Peyer's patch (tissue), 4 donors: ENCODE results near the gene PLAC8.

Experiments
- POLR2A ChIP-seq, 2 donors: fragments of 450-650 bp; IDR thresholded peaks; one replicate each; pipeline ENCODE4 v1.5.1; 2017; ENCODE audit warnings: antibody characterized with exemption in 2 of 2, mild to moderate bottlenecking in 2 of 2, moderate library complexity in 2 of 2
- TF ChIP-seq, protein P1 (sequence below), 6 experiments: fragments of 450-650 bp in 4 of 6; fragments of 200-600 bp in 2 of 6; sonication (generic) in 1 of 6; IDR thresholded peaks; one replicate each; pipeline ENCODE4 v1.5.1; 2017 to 2019; ENCODE audit warnings: antibody characterized with exemption in 6 of 6, mild to moderate bottlenecking in 3 of 6, moderate library complexity in 1 of 6

DNA sequence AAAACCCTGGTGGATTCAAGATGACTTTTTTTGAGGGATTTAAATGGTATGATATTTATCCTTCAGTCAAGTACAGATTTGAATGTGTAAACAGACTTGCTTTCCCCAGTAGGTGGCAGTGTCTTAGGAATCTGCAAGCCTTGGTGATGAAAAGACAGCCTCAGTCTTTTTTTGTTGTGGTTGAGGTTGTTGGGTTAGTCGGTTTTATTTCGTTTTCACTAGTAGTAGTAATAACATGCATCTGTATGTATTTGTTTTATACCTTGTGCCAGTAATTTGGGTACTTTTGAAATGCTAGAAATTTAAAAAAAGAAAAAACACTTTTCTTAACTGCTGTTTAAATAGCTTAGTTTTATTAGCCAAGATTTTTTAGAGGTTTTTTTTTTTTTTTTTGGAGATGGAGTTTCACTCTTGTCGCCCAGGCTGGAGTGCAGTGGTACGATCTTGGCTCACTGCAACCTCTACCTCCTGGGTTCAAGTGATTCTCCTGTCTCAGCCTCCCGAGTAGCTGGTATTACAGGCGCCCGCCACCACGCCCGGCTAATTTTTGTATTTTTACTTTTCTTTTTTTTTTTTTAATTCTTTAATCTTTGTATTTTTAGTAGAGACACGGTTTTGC is 40.3 kb downstream of the PLAC8 start:
- TF ChIP-seq, protein P1, sequence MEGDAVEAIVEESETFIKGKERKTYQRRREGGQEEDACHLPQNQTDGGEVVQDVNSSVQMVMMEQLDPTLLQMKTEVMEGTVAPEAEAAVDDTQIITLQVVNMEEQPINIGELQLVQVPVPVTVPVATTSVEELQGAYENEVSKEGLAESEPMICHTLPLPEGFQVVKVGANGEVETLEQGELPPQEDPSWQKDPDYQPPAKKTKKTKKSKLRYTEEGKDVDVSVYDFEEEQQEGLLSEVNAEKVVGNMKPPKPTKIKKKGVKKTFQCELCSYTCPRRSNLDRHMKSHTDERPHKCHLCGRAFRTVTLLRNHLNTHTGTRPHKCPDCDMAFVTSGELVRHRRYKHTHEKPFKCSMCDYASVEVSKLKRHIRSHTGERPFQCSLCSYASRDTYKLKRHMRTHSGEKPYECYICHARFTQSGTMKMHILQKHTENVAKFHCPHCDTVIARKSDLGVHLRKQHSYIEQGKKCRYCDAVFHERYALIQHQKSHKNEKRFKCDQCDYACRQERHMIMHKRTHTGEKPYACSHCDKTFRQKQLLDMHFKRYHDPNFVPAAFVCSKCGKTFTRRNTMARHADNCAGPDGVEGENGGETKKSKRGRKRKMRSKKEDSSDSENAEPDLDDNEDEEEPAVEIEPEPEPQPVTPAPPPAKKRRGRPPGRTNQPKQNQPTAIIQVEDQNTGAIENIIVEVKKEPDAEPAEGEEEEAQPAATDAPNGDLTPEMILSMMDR (IDR thresholded peaks at IDR 0.05), result peak; percentile 68 to 90 (median 88)
- TF ChIP-seq POLR2A (IDR thresholded peaks at IDR 0.05), result no peak
